Measurements from ENCODE around the gene LRRC14B. TPM values are rescaled to one million over a fixed set of nuclear protein-coding genes. Genes with fewer than 3 reads are reported as not detected.

Gene LRRC14B
- total and polyA plus RNA-seq, 8 donors = 0.05 to 0.37 TPM; not detected in 6

- WGBS, 5 donors = 79 to 89% (median 83%) methylated on average over 7 to 37 of the region's 37 CpGs
- intact Hi-C loops (cut with DNase I; ENCODE audit: low total_unique reads) = no loop called here
- H3K36me3 ChIP-seq = no peaks in the 10 kb centered on the region
- H3K4me3 ChIP-seq = no peak overlapping the region
- no peak for DNase-seq
- H3K27ac ChIP-seq = no peak overlapping the region
- H3K4me1 ChIP-seq = peaks cover 0 to 18% (median 7%) of the 10 kb centered on the region in 4 donors
- TF ChIP-seq POLR2A (IDR thresholded peaks at IDR 0.05) (no peak), EP300 (IDR thresholded peaks at IDR 0.05) (no peak), POLR2AphosphoS5 (IDR thresholded peaks at IDR 0.05) (no peak), CTCF (IDR thresholded peaks at IDR 0.05) (no peak)
- H3K9me3 ChIP-seq = no peaks in the 10 kb centered on the region
- peaks cover 0 to 6% (median 0%) of the 10 kb centered on the region in 3 donors for H3K27me3 ChIP-seq
Measured at GRCh38 chr5:170971-171800, 20.1 kb upstream of the LRRC14B start.

DNA sequence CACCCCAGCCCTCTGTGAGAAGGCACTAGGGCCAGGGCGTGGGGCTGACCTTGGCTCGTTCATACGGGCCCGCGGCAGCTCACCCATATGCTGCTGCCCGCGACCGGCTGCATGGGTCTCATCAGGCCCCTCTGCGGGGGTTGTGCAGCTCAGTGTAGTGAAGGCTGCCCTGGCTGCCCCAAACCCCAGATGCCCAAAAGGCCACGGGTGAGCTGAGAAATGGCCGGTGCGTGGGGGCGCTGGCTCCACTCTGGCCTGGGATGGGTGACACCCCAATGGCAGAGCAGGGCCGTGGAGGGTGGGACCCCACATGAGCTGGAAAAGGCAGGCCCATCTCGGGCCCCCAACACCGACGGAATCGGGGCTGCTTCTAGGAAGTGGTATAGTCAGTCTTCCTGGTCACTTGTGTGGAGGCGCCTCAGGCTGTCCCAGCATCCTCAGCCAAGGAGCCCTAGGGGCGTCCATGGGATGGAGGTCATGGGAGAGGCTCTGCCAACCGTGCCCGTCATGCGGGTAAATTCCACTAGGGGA, 19.4 kb upstream of the LRRC14B start:
- H3K36me3 ChIP-seq = no peaks in the 10 kb centered on the region
- peaks cover 0 to 6% (median 0%) of the 10 kb centered on the region in 3 donors for H3K27me3 ChIP-seq
- H3K4me1 ChIP-seq = peaks cover 0 to 14% (median 7%) of the 10 kb centered on the region in 4 donors
- no peak overlapping the region for H3K4me3 ChIP-seq
- intact Hi-C loops (cut with DNase I; ENCODE audit: low total_unique reads) = no loop called here
- TF ChIP-seq EP300 (IDR thresholded peaks at IDR 0.05) (no peak), POLR2A (IDR thresholded peaks at IDR 0.05) (no peak), POLR2AphosphoS5 (IDR thresholded peaks at IDR 0.05) (no peak), CTCF (IDR thresholded peaks at IDR 0.05) (no peak)
- no peak for DNase-seq
- WGBS, 5 donors = 87 to 92% (median 90%) methylated on average over 23 of the region's 23 CpGs
- no peak overlapping the region for H3K27ac ChIP-seq
- H3K9me3 ChIP-seq = no peaks in the 10 kb centered on the region

DNA sequence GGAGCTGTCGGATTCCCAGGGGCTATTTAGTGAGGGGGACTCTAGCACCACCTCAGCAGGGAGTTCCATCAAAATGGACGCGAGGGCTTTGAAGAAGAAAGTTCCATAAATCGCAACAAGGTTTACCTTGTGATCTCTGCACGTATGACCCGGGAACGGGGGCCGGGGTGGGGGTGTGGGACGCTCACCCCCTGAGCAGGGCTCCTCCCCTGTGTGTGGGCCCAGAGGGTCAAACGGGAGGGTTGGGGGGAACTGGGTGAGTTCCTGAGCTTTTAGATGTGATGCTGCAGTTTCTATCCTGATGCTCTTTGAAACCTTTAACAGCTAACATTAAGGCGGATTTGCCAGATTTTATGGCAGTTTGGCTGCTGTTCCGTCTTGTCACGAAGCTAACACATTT, 18.9 kb upstream of the LRRC14B start:
- H3K4me3 ChIP-seq = no peak overlapping the region
- no peak overlapping the region for H3K27ac ChIP-seq
- H3K36me3 ChIP-seq = no peaks in the 10 kb centered on the region
- no peak for TF ChIP-seq POLR2A (IDR thresholded peaks at IDR 0.05)
- TF ChIP-seq CTCF (IDR thresholded peaks at IDR 0.05) = no peak
- TF ChIP-seq POLR2AphosphoS5 (IDR thresholded peaks at IDR 0.05) = no peak
- TF ChIP-seq EP300 (IDR thresholded peaks at IDR 0.05) = no peak
- no peaks in the 10 kb centered on the region for H3K9me3 ChIP-seq
- DNase-seq = no peak
- peaks cover 0 to 6% (median 0%) of the 10 kb centered on the region in 3 donors for H3K27me3 ChIP-seq
- WGBS, 5 donors = 82 to 89% (median 89%) methylated on average over 13 of the region's 13 CpGs
- intact Hi-C loops (cut with DNase I; ENCODE audit: low total_unique reads) = no loop called here
- peaks cover 0 to 9% (median 6%) of the 10 kb centered on the region in 4 donors for H3K4me1 ChIP-seq

DNA sequence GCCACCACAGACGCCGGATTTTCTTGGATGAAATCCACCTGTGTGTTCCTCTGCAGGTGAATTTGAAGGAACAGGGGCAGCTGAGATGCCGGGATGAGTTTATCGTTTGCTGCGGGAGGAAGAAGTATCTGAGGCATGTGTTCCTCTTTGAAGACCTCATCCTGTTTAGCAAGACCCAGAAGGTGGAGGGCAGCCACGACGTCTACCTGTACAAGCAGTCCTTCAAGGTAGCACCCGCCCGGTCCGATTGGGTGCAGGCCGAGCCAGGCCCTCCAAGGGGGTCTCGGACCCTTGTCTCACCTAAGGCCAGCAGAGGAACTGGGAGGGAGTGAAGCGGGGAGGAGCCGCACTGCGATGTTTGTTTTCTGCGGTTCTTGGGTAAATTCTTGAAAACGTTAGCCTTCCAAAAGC, 18.4 kb upstream of the LRRC14B start:
- 77 to 82% (median 79%) methylated on average over 17 of the region's 17 CpGs for WGBS, 5 donors
- DNase-seq = no peak
- no peak overlapping the region for H3K27ac ChIP-seq
- H3K27me3 ChIP-seq = peaks cover 0 to 6% (median 0%) of the 10 kb centered on the region in 3 donors
- TF ChIP-seq POLR2A (IDR thresholded peaks at IDR 0.05) (no peak), EP300 (IDR thresholded peaks at IDR 0.05) (no peak), CTCF (IDR thresholded peaks at IDR 0.05) (no peak), POLR2AphosphoS5 (IDR thresholded peaks at IDR 0.05) (no peak)
- intact Hi-C loops (cut with DNase I; ENCODE audit: low total_unique reads) = no loop called here
- H3K36me3 ChIP-seq = no peaks in the 10 kb centered on the region
- peaks cover 0 to 5% (median 4%) of the 10 kb centered on the region in 4 donors for H3K4me1 ChIP-seq
- H3K9me3 ChIP-seq = no peaks in the 10 kb centered on the region
- no peak overlapping the region for H3K4me3 ChIP-seq
